ENCODE results near the gene NOS3. TPM values are rescaled to one million over a fixed set of nuclear protein-coding genes. Genes with fewer than 3 reads are reported as not detected.

The NOS3 gene
- total and polyA plus RNA-seq, 2 donors (not counting 3 experiments of a cell fraction or from before 2014, with no cell fraction given): 82.8 to 95.1 TPM

GRCh38 chr7:151059367-151060112 lies 68.7 kb downstream of the NOS3 start, which contains the start of gene SLC4A2:
Gene SLC4A2 (plus strand): TSS chr7:151059589. CDS start chr7:151061988, 2,399 bp downstream.
- dilution Hi-C loops (cut with MboI; ENCODE audit: extremely low pct_ligation_motif_present, low sequenced_read_pairs): no loop called here
- Histone ChIP-seq H3K9ac (replicated peaks; ENCODE audit: extremely low read depth, insufficient read depth, low read length) (peak within 1 kb of the TSS; percentile 70), H3K79me2 (ENCODE audit: control insufficient read depth, insufficient read depth, low read length) (peaks cover 34% of the 10 kb centered on the region), H3K4me3 (replicated peaks in 1 of 3; ENCODE audit: insufficient read depth in 1 of 3, low read depth in 1 of 3, low read length in 3 of 3) (peak within 1 kb of the TSS; percentile 66 to 83 (median 78)), H4K20me1 (replicated peaks; ENCODE audit: control insufficient read depth, extremely low read depth, insufficient read depth, low read length) (no peaks in the 10 kb centered on the region), H3K9me3 (replicated peaks; ENCODE audit: control insufficient read depth, insufficient read depth, low read length) (no peaks in the 10 kb centered on the region), H3K27ac (ENCODE audit: insufficient read depth, low read depth, low read length) (peak within 1 kb of the TSS; percentile 81), H3K4me1 (ENCODE audit: control insufficient read depth, extremely low read depth, insufficient read depth, low read length) (peaks cover 29% of the 10 kb centered on the region), H3K4me2 (ENCODE audit: insufficient read depth, low read length) (peak within 1 kb of the TSS; percentile 80), H3K36me3 (ENCODE audit: control insufficient read depth in 2 of 2, extremely low read depth in 1 of 2, insufficient read depth in 2 of 2, low read length in 2 of 2) (peaks cover 0 to 8% of the 10 kb centered on the region in 2 experiments), H3K9me1 (replicated peaks; ENCODE audit: control insufficient read depth, extremely low read depth, insufficient read depth, low read length) (no peaks in the 10 kb centered on the region), H3K27me3 (ENCODE audit: control insufficient read depth in 2 of 2, insufficient read depth in 2 of 2, low read length in 2 of 2) (no peaks in the 10 kb centered on the region), H2AFZ (ENCODE audit: low read depth, low read length) (peak within 1 kb of the TSS; percentile 53)
- no TSS peak for BruUV-seq (replicated peaks)
- POLR2A ChIA-PET: interaction anchor here (1.5 kb wide), 1 partner anchor 20 kb away, joined by 4 read pairs; no protein-coding TSS in a partner anchor
- intact Hi-C loops (cut with micrococcal nuclease): loop anchor here (2.0 kb wide), 1 partner anchor 71 kb away; no protein-coding TSS in a partner anchor
- FAIRE-seq: peak; percentile 68
- TF ChIP-seq FOS (IDR thresholded peaks at IDR 0.05; ENCODE audit: borderline replicate concordance, insufficient read depth, low read length): no peak
- TF ChIP-seq CTCF (IDR thresholded peaks at IDR 0.05; ENCODE audit: extremely low read depth in 1 of 2, insufficient read depth in 1 of 2, low read depth in 1 of 2, low read length in 2 of 2): peak; percentile 27 to 74
- peak; percentile 48 for TF ChIP-seq POLR2A (IDR thresholded peaks at IDR 0.05; ENCODE audit: low read depth, low read length)
- TF ChIP-seq EZH2 (IDR thresholded peaks at IDR 0.05; ENCODE audit: borderline replicate concordance, low read depth, low read length, severe bottlenecking): no peak
- peak; percentile 28 for TF ChIP-seq POLR2AphosphoS5 (IDR thresholded peaks at IDR 0.05; ENCODE audit: insufficient read depth, low read depth, low read length)
- TF ChIP-seq MYC (IDR thresholded peaks at IDR 0.05; ENCODE audit: low read depth, low read length): no peak
- TF ChIP-seq JUN (IDR thresholded peaks at IDR 0.05; ENCODE audit: borderline replicate concordance, insufficient read depth, insufficient read length, low read depth): no peak
- DNase-seq (ENCODE audit: low read depth, low spot score): peak; percentile 67
- CTCF ChIA-PET: interaction anchor here (0.8 to 2.8 kb wide), 9 partner anchors 12 to 97 kb away, joined by 3 to 11 read pairs (median 4); partner anchors contain the start of genes ABCB8 and FASTK
